HEK293 (cell line): Measurements from ENCODE around the gene VILL.

Experiments
- CTCF ChIP-seq: fragments of 450-650 bp; formaldehyde crosslinking; IDR thresholded peaks from 2 replicates; pipeline ENCODE4 v1.5.1; 2016; ENCODE audit warnings: missing biosample characterization, missing genetic modification characterization
- IKZF3 ChIP-seq: fragments of 450-650 bp; IDR thresholded peaks from 2 replicates; pipeline ENCODE4 v1.5.0; 2018; ENCODE audit warnings: missing biosample characterization, mild to moderate bottlenecking, missing genetic modification characterization, moderate library complexity
- MYNN ChIP-seq: fragments of 450-650 bp; formaldehyde crosslinking; IDR thresholded peaks from 2 replicates; pipeline ENCODE4 v1.5.1; 2016; ENCODE audit warnings: missing biosample characterization, missing genetic modification characterization, borderline replicate concordance
- ZNF274 ChIP-seq, 2 experiments: fragments of 200-500 bp in 1 of 2; fragments of 450-650 bp in 1 of 2; sonication (Bioruptor generic) in 1 of 2; formaldehyde crosslinking in 1 of 2; IDR thresholded peaks; 2 replicates each; pipeline versions ENCODE4 v1.5.1 to v1.6.1; 2014 to 2016; ENCODE audit warnings: borderline replicate concordance in 1 of 2, inconsistent platforms in 1 of 2, low read length in 1 of 2, missing biosample characterization in 1 of 2, missing genetic modification characterization in 1 of 2
- ZNF510 ChIP-seq: fragments of 450-650 bp; formaldehyde crosslinking; IDR thresholded peaks from 2 replicates; pipeline ENCODE4 v1.5.1; 2018; ENCODE audit warnings: mild to moderate bottlenecking, missing genetic modification characterization, missing biosample characterization; ENCODE audit not compliant: insufficient replicate concordance
- ZNF626 ChIP-seq: fragments of 450-650 bp; sonication (Bioruptor Pico); formaldehyde crosslinking; IDR thresholded peaks from 2 replicates; pipeline ENCODE4 v1.5.1; 2018; ENCODE audit warnings: missing biosample characterization, missing genetic modification characterization, inconsistent platforms
- ZNF660 ChIP-seq: fragments of 450-650 bp; IDR thresholded peaks from 2 replicates; pipeline ENCODE4 v1.5.1; 2018; ENCODE audit warnings: missing biosample characterization, mild to moderate bottlenecking, missing genetic modification characterization
- ZNF664 ChIP-seq: fragments of 450-650 bp; formaldehyde crosslinking; IDR thresholded peaks from 2 replicates; pipeline ENCODE4 v1.5.1; 2016; ENCODE audit warnings: missing biosample characterization, missing genetic modification characterization
- ZNF777 ChIP-seq: fragments of 450-650 bp; formaldehyde crosslinking; IDR thresholded peaks from 2 replicates; pipeline ENCODE4 v1.5.1; 2017; ENCODE audit warnings: missing biosample characterization, missing genetic modification characterization, borderline replicate concordance

- TF ChIP-seq CTCF (tag by site-specific recombination) = no peak
- no peak for TF ChIP-seq ZNF626 (tag by site-specific recombination)
- TF ChIP-seq IKZF3 = no peak
- TF ChIP-seq ZNF777 (tag by site-specific recombination) = no peak
- TF ChIP-seq ZNF660 (tag by site-specific recombination) = no peak
- TF ChIP-seq ZNF664 (tag by site-specific recombination) = no peak
- no peak for TF ChIP-seq ZNF274 (IDR thresholded peaks at IDR 0.05; ENCODE audit: low read length)
- no peak for TF ChIP-seq ZNF274 (tag by site-specific recombination; IDR thresholded peaks at IDR 0.05; ENCODE audit: borderline replicate concordance)
- no peak for TF ChIP-seq MYNN (tag by site-specific recombination)
- TF ChIP-seq ZNF510 (tag by site-specific recombination) = no peak
These were observed 17.7 kb downstream of the VILL start for GRCh38 chr3:38008191-38008701.
